ENCODE measurements around the gene MAP3K8. TPM values are rescaled to one million over a fixed set of nuclear protein-coding genes. Genes with fewer than 3 reads are reported as not detected.

Gene MAP3K8
- total RNA-seq, 1 experiment from 2014 or later = 4.2 TPM

DNA sequence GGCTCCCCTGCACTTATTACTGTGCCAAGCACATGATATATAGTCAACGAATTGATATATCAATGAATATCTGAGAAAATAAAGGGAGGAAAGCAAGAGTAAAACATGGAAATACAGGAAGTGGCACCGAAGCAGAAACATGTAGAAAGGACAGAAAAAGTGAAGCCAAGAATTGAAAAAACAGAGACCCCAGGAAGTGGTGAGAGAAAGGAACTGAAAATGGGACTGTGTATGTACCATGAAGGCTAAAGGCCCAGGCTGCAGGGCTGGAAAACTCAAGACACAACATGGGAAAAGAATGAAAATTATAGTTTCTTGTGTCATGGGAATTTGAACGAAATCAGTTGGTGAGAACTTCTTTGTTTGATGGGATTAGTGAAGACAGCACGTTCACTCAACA lies 60.6 kb downstream of the MAP3K8 start:
- H3K27ac ChIP-seq = no peak overlapping the region
- H3K4me1 ChIP-seq (replicated peaks) = no peaks in the 10 kb centered on the region

DNA sequence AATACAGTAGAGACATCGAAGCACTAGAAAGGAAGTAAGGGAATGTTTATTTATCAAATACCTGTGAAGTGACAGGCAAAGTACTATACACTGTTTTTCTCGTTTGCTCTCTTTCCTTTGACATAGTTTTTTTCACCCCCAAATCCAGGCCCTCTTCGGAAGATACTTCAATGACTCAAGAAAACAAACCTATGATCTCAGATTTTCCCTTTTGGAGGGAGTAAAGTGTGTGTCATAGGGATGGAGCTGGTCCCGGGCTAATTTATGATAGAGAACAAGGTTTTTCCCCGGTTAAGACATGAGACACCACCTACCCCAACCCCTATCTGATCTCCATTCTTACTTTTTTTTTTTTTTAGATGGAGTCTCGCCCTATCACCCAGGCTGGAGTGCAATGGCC lies 61.7 kb downstream of the MAP3K8 start:
- no peaks in the 10 kb centered on the region for H3K4me1 ChIP-seq (replicated peaks)
- no peak overlapping the region for H3K27ac ChIP-seq
- H3K9me3 ChIP-seq (replicated peaks) = no peaks in the 10 kb centered on the region
- DNase-seq (ENCODE audit: low read depth in 1 of 2, low spot score in 2 of 2) = no peak
- no peaks in the 10 kb centered on the region for H3K36me3 ChIP-seq
- H3K4me3 ChIP-seq = no peak overlapping the region
- 0 out of 2 replicates have a peak, but pooled peaks cover 3% of the 10 kb centered on the region for H3K27me3 ChIP-seq (replicated peaks)

More for the DNA sequence above, 60.6 kb downstream of the MAP3K8 start:
- H3K9me3 ChIP-seq (replicated peaks) = no peaks in the 10 kb centered on the region
- no peaks in the 10 kb centered on the region for H3K36me3 ChIP-seq
- H3K4me3 ChIP-seq = no peak overlapping the region
- 0 out of 2 replicates have a peak, but pooled peaks cover 3% of the 10 kb centered on the region for H3K27me3 ChIP-seq (replicated peaks)
- no peak for DNase-seq (ENCODE audit: low read depth in 1 of 2, low spot score in 2 of 2)

DNA sequence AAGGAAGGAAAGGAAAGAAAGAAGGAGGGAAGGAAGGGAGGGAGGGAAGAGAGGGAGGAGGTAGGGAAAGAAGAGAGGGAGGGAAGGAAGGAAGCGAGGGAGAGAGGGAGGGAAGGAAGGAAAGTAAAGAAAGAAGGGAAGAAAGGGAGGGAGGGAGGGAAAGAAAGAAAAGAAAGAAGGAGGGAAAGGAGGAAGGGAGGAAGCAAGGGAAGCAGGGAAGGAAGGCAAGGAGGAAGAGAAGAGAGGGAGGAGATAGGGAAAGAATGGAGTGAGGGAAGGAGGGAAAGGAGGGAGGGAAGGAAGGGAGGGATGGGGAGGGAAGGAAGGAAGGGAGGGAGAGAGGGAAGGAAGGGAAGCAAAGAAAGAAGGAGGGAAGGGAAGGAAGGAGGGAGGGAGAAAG lies 65.8 kb downstream of the MAP3K8 start:
- no peak for DNase-seq (ENCODE audit: low read depth in 1 of 2, low spot score in 2 of 2)
- Histone ChIP-seq H3K27ac (no peak overlapping the region), H3K4me3 (no peak overlapping the region), H3K9me3 (replicated peaks) (no peaks in the 10 kb centered on the region), H3K4me1 (replicated peaks) (peaks cover 6% of the 10 kb centered on the region; the same call in 1 of the 2 replicates), H3K36me3 (no peaks in the 10 kb centered on the region), H3K27me3 (replicated peaks) (peaks cover 3% of the 10 kb centered on the region; the same call in 1 of the 2 replicates)

DNA sequence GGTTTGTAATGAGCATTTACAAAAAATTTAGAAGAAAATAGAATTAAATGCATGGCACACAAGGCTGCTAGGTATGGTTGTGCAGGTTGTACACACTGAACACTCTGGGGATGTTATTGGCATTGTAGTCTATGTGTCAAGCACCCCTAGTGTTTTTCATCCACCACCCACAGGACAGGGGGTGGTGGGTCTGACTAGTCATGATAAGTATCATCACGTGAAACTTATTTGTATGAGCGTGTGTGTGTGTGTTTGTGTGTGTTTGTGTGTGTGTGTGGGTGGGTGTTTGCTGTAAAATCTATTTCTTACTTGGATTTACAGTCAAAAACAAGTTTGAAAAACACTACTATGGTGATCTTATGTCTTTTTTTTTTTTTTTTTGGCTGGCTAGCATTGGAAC lies 66.5 kb downstream of the MAP3K8 start:
- H3K27ac ChIP-seq = no peak overlapping the region
- no peak for DNase-seq (ENCODE audit: low read depth in 1 of 2, low spot score in 2 of 2)
- H3K4me1 ChIP-seq (replicated peaks) = peaks cover 6% of the 10 kb centered on the region; the same call in 1 of the 2 replicates
- no peaks in the 10 kb centered on the region for H3K9me3 ChIP-seq (replicated peaks)
- peaks cover 3% of the 10 kb centered on the region; the same call in 1 of the 2 replicates for H3K27me3 ChIP-seq (replicated peaks)
- H3K36me3 ChIP-seq = no peaks in the 10 kb centered on the region
- no peak overlapping the region for H3K4me3 ChIP-seq

DNA sequence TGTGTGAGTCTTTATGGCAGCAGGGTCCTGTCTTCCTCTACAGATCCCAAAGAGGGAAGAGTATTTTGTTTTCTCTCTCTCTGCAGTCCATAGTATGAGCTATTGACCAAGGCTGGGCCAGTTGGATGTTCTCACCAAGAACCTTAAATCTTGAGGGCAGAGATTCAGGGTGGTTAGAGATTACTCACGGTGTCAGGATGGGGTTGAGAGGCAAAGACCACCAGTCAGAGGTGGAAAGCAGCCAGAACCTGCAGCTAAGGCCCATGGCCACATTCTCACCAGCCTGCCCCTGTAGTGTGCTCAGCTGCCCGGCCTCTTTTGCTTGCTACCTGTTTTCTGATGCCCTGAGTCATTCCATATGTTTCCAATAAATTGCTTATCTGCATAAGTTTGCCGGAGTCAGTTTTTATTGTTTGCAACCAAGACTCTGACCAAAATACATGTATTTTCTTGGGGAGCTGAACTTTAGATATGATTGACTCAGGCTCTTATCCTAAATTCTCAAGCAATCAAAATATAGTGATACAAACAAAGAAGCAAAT lies 67.0 kb downstream of the MAP3K8 start:
- Histone ChIP-seq H3K4me3 (no peak overlapping the region), H3K27ac (no peak overlapping the region), H3K9me3 (replicated peaks) (no peaks in the 10 kb centered on the region), H3K36me3 (no peaks in the 10 kb centered on the region), H3K27me3 (replicated peaks) (peaks cover 3% of the 10 kb centered on the region; the same call in 1 of the 2 replicates), H3K4me1 (replicated peaks) (peaks cover 6% of the 10 kb centered on the region; the same call in 1 of the 2 replicates)
- no peak for DNase-seq (ENCODE audit: low read depth in 1 of 2, low spot score in 2 of 2)

DNA sequence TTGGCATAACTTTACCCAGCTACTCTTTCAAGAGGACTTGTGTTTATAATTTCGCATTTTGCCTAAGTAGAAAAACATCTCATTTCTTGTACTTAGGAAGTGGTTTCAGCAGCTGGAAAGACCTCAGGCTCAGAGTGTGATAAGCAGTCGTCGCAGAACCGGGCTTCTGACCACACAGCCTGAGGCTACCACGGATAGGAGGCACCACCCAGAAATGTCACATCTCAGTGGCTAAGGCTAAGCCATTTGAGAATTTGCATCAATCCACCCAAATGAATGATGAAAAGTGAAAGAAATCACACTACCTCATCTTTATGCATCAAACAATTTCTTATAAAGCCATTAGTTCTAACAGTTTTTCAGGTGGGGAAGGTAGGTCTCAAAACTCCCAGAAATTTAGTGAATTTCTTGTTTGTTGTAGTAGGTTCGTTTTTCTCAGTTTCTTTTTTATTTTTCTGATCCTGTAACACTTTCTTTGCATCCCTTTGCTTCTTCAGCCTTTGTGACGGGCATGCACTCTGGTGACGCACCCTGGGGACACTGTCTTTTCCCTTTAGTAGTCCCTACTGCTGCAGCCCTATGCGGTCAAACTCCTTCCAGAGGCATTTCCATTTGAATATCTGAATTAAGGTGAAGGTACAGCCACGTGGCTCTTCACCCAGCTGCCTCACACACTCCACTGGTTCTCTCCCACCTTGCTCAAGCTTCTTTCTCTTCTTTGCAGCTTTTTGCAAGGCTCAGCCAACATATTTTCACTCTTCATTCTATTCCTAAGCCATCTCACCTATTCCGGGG lies 68.5 kb downstream of the MAP3K8 start:
- H3K36me3 ChIP-seq = no peaks in the 10 kb centered on the region
- H3K27me3 ChIP-seq (replicated peaks) = peaks cover 3% of the 10 kb centered on the region; the same call in 1 of the 2 replicates
- no peaks in the 10 kb centered on the region for H3K9me3 ChIP-seq (replicated peaks)
- no peak overlapping the region for H3K27ac ChIP-seq
- H3K4me3 ChIP-seq = no peak overlapping the region
- DNase-seq (ENCODE audit: low read depth in 1 of 2, low spot score in 2 of 2) = no peak
- H3K4me1 ChIP-seq (replicated peaks) = peaks cover 6% of the 10 kb centered on the region; the same call in 1 of the 2 replicates

DNA sequence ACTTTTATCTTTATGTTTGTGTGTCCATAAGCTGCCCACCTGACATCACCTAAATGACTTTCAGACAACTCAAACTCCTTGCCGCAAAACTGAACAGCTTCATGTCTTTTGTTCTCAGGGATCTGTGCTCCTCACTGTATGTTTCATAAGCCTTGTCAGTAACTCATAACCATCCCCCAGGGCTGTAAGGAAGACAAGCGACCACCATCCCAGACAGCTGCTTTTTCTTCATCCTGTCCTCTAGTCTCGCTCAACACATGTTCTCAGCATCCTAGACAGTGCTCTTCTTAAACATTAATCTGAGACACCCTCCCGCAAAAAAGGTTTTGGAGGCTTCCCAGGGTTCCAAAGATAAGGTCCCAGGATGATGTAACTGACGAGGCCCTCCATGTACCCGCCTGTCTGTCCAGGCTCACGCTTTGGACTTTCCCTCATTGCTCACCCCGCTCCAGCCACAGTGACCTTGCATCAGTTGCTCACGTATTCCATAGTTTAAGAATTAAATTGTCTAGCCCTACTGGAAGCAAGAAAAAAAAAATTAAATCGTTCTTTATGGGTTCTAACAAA lies 69.8 kb downstream of the MAP3K8 start:
- Histone ChIP-seq H3K4me3 (no peak overlapping the region), H3K36me3 (no peaks in the 10 kb centered on the region), H3K4me1 (replicated peaks) (peaks cover 6% of the 10 kb centered on the region; the same call in 1 of the 2 replicates), H3K27ac (no peak overlapping the region), H3K9me3 (replicated peaks) (no peaks in the 10 kb centered on the region), H3K27me3 (replicated peaks) (peaks cover 3% of the 10 kb centered on the region; the same call in 1 of the 2 replicates)
- DNase-seq (ENCODE audit: low read depth in 1 of 2, low spot score in 2 of 2) = no peak

DNA sequence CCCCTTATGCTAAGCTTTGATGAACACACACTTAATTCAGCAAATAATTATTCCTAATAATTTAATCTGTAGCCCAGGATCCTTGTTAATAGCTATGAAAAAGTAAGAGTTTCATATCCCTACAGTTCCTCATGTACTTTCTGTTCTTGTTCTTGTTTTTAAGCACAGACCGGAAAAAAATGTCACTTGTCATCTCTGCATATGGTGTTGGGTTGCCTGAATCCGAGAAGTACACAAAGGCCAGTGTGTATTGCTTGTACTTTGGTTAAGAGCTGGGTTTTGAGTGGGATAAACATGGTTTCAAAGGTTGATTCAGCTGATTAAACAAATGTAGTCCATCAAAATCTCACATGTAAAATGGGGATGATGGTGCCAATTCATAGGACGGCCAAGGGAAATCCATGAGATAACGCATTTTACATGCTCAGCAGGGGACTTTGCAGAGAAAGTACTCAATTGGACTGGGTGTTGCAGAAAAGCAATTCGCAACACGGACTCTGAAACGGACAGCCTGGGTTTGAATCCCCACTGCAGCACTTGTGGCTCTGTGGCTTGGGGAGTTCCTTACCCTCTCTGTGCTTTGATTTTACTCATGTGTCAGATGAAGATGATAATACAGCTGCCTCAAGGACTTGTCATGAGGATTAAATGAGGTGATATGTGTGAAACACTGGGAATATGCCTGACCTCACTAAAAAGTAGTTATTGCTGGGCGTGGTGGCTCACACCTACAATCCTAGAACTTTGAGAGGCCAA lies 71.7 kb downstream of the MAP3K8 start:
- Histone ChIP-seq H3K4me3 (no peak overlapping the region), H3K27ac (no peak overlapping the region), H3K27me3 (replicated peaks) (no peaks in the 10 kb centered on the region; the same call in 1 of the 2 replicates), H3K4me1 (replicated peaks) (peaks cover 7% of the 10 kb centered on the region), H3K36me3 (no peaks in the 10 kb centered on the region), H3K9me3 (replicated peaks) (no peaks in the 10 kb centered on the region)
- no peak for DNase-seq (ENCODE audit: low read depth in 1 of 2, low spot score in 2 of 2)

DNA sequence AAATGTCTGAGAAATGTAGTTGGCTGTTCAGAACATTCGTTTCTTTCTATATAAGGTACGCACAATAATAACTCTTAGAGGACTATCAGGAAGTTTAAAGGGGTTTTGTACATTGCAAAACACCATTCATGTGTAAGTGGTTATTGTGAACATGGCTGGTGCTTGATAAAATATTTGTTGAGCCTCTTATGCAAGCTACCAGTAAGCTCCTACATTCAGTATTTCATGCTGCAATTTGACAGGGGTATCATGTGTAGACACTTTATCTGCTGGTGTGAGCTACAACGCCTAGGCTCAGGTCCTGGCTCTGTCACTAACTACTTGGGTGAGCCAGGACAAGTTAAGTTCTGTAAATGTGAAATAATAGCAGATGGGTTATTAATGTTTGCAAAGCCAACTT lies 75.5 kb downstream of the MAP3K8 start:
- DNase-seq (ENCODE audit: low read depth in 1 of 2, low spot score in 2 of 2) = no peak
- no peaks in the 10 kb centered on the region for H3K36me3 ChIP-seq
- H3K9me3 ChIP-seq (replicated peaks) = no peaks in the 10 kb centered on the region
- peaks cover 5% of the 10 kb centered on the region for H3K4me1 ChIP-seq (replicated peaks)
- H3K4me3 ChIP-seq = no peak overlapping the region
- H3K27me3 ChIP-seq (replicated peaks) = no peaks in the 10 kb centered on the region; the same call in 1 of the 2 replicates
- no peak overlapping the region for H3K27ac ChIP-seq

DNA sequence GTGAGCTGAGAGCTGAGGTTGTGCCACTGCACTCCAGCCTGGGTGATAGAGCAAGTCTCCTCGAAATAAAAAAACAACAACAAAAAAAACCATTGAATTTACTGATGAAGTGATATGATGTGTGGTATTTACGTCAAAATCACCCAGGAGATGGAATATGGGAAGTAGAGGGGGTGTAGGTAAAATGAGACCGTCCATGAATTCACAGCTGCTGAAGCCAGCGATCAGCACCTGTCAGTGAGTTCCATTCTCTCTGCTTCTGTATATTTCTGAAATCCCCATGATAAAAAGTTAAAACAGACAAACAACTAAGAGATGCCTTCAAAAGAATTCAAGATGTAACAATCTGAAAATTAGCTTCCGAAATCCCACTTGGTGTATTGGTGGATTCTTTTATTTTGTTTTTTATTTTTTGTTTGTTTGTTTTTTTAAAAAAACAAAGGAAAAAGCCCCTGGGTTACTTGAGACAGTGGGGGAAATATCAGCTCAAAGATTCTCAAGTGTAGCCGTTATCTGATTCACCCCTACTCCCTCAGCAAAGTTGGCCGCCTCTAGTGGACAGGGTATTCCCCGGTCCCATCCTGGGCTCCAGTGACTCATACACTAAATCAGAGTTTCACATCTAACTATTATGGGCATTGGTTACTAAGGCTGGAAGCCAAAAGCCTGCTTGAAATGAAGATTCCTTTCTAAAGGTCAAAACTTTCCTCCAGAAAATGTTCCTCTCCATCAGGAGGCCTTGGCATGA lies 76.4 kb downstream of the MAP3K8 start:
- Histone ChIP-seq H3K27ac (no peak overlapping the region), H3K27me3 (replicated peaks) (no peaks in the 10 kb centered on the region; the same call in 1 of the 2 replicates), H3K36me3 (no peaks in the 10 kb centered on the region), H3K4me3 (no peak overlapping the region), H3K4me1 (replicated peaks) (peaks cover 5% of the 10 kb centered on the region), H3K9me3 (replicated peaks) (no peaks in the 10 kb centered on the region)
- peak; percentile 51 to 66 for DNase-seq (ENCODE audit: low read depth in 1 of 2, low spot score in 2 of 2)

DNA sequence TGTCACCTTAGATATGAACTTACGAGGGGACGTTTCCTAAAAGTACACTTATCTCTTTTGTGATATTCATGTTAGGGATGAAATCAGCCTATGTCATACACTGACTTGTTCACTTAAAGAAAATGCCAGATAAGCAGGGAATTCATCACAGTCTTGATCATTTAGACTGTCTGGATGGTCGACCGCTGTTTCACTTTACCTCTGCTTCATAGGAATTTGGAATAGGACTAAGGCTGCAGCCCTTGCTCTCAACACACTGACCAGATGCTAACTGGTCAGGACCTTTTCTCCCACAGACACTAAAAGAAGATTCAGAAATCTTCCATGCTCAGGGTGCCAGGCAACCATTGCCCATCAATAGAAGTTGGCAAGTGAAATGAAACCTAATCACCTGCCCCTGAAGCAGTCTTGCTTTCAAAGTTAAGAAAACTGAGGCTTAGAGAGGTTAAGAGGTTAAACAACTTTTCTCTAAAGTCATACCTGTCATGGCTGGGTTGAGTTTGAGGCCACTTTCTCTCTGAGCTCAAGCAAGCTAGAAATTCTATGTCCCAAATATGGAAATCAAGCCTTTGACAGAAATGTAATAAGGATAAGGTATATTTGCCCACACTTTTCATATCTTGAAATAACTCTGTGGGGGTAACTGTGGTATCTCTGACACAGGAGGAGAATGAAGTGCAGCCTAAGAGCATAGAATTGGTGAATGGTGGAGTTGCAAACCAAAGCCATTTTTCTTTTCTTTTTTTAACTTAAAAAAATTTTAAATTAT lies 77.1 kb downstream of the MAP3K8 start:
- Histone ChIP-seq H3K9me3 (replicated peaks) (no peaks in the 10 kb centered on the region), H3K36me3 (no peaks in the 10 kb centered on the region), H3K4me3 (no peak overlapping the region), H3K27me3 (replicated peaks) (no peaks in the 10 kb centered on the region; the same call in 1 of the 2 replicates), H3K4me1 (replicated peaks) (peaks cover 5% of the 10 kb centered on the region), H3K27ac (no peak overlapping the region)
- no peak for DNase-seq (ENCODE audit: low read depth in 1 of 2, low spot score in 2 of 2)

All from SJSA1 (cell line).